ENCODE data around the gene MAP2K7. TPM values are rescaled to one million over a fixed set of nuclear protein-coding genes. Genes with fewer than 3 reads are reported as not detected.

Gene MAP2K7
- total RNA-seq, 1 experiment from 2014 or later: 10.4 TPM

DNA sequence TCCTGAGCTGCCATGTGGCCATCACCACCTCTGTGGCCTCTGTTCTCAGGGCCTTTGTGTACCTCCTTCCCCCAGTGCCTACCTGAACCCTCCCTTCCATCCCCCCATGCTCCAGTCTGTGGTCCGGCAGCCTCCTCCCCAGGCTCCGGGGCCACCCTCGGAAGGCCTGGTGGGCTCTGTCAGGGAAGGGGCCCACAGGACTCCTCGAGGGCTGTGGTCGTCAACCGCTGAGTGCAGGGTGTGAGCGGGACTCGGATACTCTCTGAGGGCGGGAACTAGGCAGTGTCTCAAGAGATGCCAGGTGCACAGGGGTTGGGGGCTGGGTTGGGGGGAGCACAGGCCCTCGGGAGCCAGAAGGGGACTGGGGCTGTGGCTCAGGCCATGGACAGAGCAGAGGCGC lies 3.9 kb downstream of the MAP2K7 start:
- H3K4me3 ChIP-seq (ENCODE audit: low read length): no peak overlapping the region
- H2AFZ ChIP-seq (ENCODE audit: low read length): no peak overlapping the region
- no peak overlapping the region for H3K9ac ChIP-seq (ENCODE audit: low read length)
- no peaks in the 10 kb centered on the region for H3K9me3 ChIP-seq (ENCODE audit: low read length)
- H4K20me1 ChIP-seq (ENCODE audit: insufficient read depth, low read depth, low read length): no peaks in the 10 kb centered on the region; the same call in 1 of the 2 replicates
- H3K4me2 ChIP-seq (ENCODE audit: low read depth, low read length, poor library complexity, severe bottlenecking): no peak overlapping the region
- H3K4me1 ChIP-seq (ENCODE audit: low read length): peaks cover 17% of the 10 kb centered on the region
- H3K27ac ChIP-seq (ENCODE audit: low read length): no peak overlapping the region
- H3K79me2 ChIP-seq (ENCODE audit: low read length): peaks cover 27% of the 10 kb centered on the region
- H3K36me3 ChIP-seq (ENCODE audit: insufficient read depth, low read length): no peaks in the 10 kb centered on the region
- DNase-seq: no peak
- H3K27me3 ChIP-seq (ENCODE audit: low read length): no peaks in the 10 kb centered on the region
- H3K9me2 ChIP-seq (replicated peaks; ENCODE audit: insufficient read depth, low read length): no peaks in the 10 kb centered on the region

DNA sequence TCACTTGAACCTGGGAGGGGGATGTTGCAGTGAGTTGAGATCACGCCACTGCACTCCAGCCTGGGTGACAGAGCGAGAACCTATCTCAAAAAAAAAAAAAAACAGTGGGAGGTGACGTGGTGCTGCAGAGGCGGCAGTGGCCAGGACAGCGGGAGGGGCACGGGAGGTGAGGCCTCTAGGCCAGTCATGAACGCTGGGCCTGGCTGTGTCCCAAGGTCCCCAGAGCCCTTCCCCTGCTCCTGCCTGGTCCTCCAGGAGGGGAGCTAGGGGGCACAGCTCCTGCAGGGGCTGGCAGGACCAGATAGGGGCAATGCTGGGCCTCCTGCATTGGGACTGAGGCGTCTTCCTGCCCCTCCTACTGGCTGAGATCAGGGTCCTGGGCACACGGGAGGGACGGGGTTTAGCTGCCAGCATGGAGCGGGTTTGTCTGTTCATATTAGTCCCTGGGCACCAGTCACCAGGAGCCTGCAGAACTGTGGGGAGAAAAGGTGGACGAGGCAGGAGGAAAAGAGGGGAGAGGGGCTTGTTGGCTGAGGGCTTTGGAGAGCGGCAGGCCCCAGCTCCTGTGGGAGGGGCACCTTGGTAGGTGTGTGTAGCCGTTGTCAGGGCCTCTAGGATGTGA lies 4.5 kb downstream of the MAP2K7 start:
- H3K27ac ChIP-seq (ENCODE audit: low read length): no peak overlapping the region
- H3K9me2 ChIP-seq (replicated peaks; ENCODE audit: insufficient read depth, low read length): no peaks in the 10 kb centered on the region
- no peaks in the 10 kb centered on the region; the same call in 1 of the 2 replicates for H4K20me1 ChIP-seq (ENCODE audit: insufficient read depth, low read depth, low read length)
- no peak for DNase-seq
- H3K36me3 ChIP-seq (ENCODE audit: insufficient read depth, low read length): no peaks in the 10 kb centered on the region
- no peak overlapping the region for H2AFZ ChIP-seq (ENCODE audit: low read length)
- H3K4me1 ChIP-seq (ENCODE audit: low read length): peaks cover 11% of the 10 kb centered on the region
- H3K79me2 ChIP-seq (ENCODE audit: low read length): peaks cover 27% of the 10 kb centered on the region
- H3K4me3 ChIP-seq (ENCODE audit: low read length): no peak overlapping the region
- H3K9ac ChIP-seq (ENCODE audit: low read length): no peak overlapping the region
- no peak overlapping the region for H3K4me2 ChIP-seq (ENCODE audit: low read depth, low read length, poor library complexity, severe bottlenecking)
- no peaks in the 10 kb centered on the region for H3K27me3 ChIP-seq (ENCODE audit: low read length)
- H3K9me3 ChIP-seq (ENCODE audit: low read length): no peaks in the 10 kb centered on the region

DNA sequence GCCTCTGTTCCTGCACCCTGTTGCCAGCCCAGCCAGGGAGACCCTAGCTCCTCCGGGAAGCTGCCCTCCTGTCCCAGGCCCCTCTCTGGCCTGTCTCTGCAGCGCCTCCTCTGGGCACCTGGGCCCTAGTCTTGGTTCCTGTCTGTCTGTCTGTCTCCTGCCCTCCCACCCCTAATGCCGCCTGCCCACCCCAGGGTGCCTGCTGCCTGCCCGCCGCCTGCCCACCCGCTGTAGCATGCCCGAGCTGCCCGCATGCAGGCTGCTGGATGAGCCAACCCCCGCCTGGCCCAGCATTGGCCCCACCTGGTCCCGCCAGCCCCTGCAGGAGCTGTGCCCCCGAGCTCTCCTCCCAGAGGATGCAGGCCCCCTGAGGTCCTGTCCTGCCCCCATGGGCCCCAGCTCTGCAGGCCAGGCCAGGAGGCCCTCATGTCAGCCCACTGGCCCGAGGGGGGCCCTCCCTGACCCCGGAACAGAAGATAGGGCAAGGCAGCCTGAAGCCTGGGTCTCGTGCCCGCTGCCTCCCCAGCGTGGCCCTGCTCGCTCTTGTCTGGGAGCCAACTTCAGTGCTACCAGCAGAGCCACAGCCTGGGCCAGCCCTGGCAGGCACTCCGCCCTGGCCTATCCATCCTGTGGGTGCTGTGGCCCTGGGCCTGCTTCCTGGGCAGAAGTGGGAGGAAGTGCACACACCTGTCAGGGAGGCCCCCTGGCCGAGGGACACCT lies 5.2 kb downstream of the MAP2K7 start:
- no peak overlapping the region for H3K9ac ChIP-seq (ENCODE audit: low read length)
- no peak overlapping the region for H3K4me2 ChIP-seq (ENCODE audit: low read depth, low read length, poor library complexity, severe bottlenecking)
- no peak overlapping the region for H2AFZ ChIP-seq (ENCODE audit: low read length)
- H3K9me2 ChIP-seq (replicated peaks; ENCODE audit: insufficient read depth, low read length): no peaks in the 10 kb centered on the region
- no peaks in the 10 kb centered on the region for H3K9me3 ChIP-seq (ENCODE audit: low read length)
- peaks cover 27% of the 10 kb centered on the region for H3K79me2 ChIP-seq (ENCODE audit: low read length)
- peaks cover 9% of the 10 kb centered on the region for H3K4me1 ChIP-seq (ENCODE audit: low read length)
- H4K20me1 ChIP-seq (ENCODE audit: insufficient read depth, low read depth, low read length): no peaks in the 10 kb centered on the region; the same call in 1 of the 2 replicates
- no peaks in the 10 kb centered on the region for H3K36me3 ChIP-seq (ENCODE audit: insufficient read depth, low read length)
- no peak overlapping the region for H3K27ac ChIP-seq (ENCODE audit: low read length)
- DNase-seq: no peak
- H3K4me3 ChIP-seq (ENCODE audit: low read length): no peak overlapping the region
- no peaks in the 10 kb centered on the region for H3K27me3 ChIP-seq (ENCODE audit: low read length)

GRCh38 chr19:7909471-7910067 lies 5.9 kb downstream of the MAP2K7 start:
- H3K9me3 ChIP-seq (ENCODE audit: low read length): no peaks in the 10 kb centered on the region
- no peaks in the 10 kb centered on the region; the same call in 1 of the 2 replicates for H4K20me1 ChIP-seq (ENCODE audit: insufficient read depth, low read depth, low read length)
- H2AFZ ChIP-seq (ENCODE audit: low read length): no peak overlapping the region
- no peak overlapping the region for H3K27ac ChIP-seq (ENCODE audit: low read length)
- H3K4me2 ChIP-seq (ENCODE audit: low read depth, low read length, poor library complexity, severe bottlenecking): no peak overlapping the region
- no peaks in the 10 kb centered on the region for H3K9me2 ChIP-seq (replicated peaks; ENCODE audit: insufficient read depth, low read length)
- H3K4me3 ChIP-seq (ENCODE audit: low read length): no peak overlapping the region
- no peaks in the 10 kb centered on the region for H3K36me3 ChIP-seq (ENCODE audit: insufficient read depth, low read length)
- no peak overlapping the region for H3K9ac ChIP-seq (ENCODE audit: low read length)
- DNase-seq: no peak
- peaks cover 22% of the 10 kb centered on the region for H3K79me2 ChIP-seq (ENCODE audit: low read length)
- H3K4me1 ChIP-seq (ENCODE audit: low read length): peaks cover 8% of the 10 kb centered on the region
- no peaks in the 10 kb centered on the region for H3K27me3 ChIP-seq (ENCODE audit: low read length)

- DNase-seq: no peak
- H3K4me3 ChIP-seq (ENCODE audit: low read length): no peak overlapping the region
- H3K4me2 ChIP-seq (ENCODE audit: low read depth, low read length, poor library complexity, severe bottlenecking): no peak overlapping the region
- H3K9me2 ChIP-seq (replicated peaks; ENCODE audit: insufficient read depth, low read length): no peaks in the 10 kb centered on the region
- peaks cover under 1% of the 10 kb centered on the region; the same call in 1 of the 2 replicates for H3K4me1 ChIP-seq (ENCODE audit: low read length)
- H3K9ac ChIP-seq (ENCODE audit: low read length): no peak overlapping the region
- H2AFZ ChIP-seq (ENCODE audit: low read length): no peak overlapping the region
- peaks cover 12% of the 10 kb centered on the region for H3K79me2 ChIP-seq (ENCODE audit: low read length)
- no peaks in the 10 kb centered on the region for H3K9me3 ChIP-seq (ENCODE audit: low read length)
- no peaks in the 10 kb centered on the region for H4K20me1 ChIP-seq (ENCODE audit: insufficient read depth, low read depth, low read length)
- H3K27me3 ChIP-seq (ENCODE audit: low read length): no peaks in the 10 kb centered on the region
- H3K27ac ChIP-seq (ENCODE audit: low read length): no peak overlapping the region
- no peaks in the 10 kb centered on the region for H3K36me3 ChIP-seq (ENCODE audit: insufficient read depth, low read length)
These were observed 6.9 kb downstream of the MAP2K7 start for GRCh38 chr19:7910321-7911161.

DNA sequence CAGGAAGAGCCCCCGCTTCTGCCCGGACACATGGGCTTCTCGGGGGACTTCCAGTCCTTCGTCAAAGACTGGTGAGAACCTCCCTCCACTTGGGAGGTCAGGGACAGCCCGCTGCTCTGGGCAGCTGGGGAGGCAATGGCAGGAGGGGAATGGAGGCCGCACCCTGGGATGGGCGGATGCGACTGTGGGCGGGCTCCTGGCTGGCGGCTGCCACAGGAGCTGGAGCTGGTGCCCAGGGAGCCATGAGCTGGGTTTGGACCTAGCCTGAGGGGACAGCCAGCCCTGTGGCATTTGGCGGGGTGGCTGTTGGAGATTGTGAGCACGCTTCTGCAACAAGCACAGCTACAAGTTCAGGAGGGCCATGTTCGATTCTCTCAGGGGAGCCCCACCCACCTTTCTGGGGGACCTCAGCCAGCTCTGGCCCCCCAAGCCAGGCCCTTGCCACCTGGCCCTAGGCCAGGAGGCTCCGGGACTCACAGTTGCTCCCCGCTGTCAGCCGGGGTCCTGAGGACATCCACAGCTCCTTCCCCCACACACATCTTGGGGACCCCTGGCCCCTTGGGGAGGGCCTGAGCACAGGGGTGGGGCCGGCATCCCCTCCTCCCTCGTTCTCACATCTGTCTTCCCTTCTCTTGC lies 7.9 kb downstream of the MAP2K7 start:
- Histone ChIP-seq H4K20me1 (ENCODE audit: insufficient read depth, low read depth, low read length) (no peaks in the 10 kb centered on the region), H3K27me3 (ENCODE audit: low read length) (no peaks in the 10 kb centered on the region), H3K9me3 (ENCODE audit: low read length) (no peaks in the 10 kb centered on the region), H3K36me3 (ENCODE audit: insufficient read depth, low read length) (no peaks in the 10 kb centered on the region), H3K9me2 (replicated peaks; ENCODE audit: insufficient read depth, low read length) (no peaks in the 10 kb centered on the region), H3K27ac (ENCODE audit: low read length) (no peak overlapping the region), H3K4me3 (ENCODE audit: low read length) (no peak overlapping the region), H3K79me2 (ENCODE audit: low read length) (0 out of 2 replicates have a peak, but pooled peaks cover 3% of the 10 kb centered on the region), H3K9ac (ENCODE audit: low read length) (no peak overlapping the region), H2AFZ (ENCODE audit: low read length) (no peak overlapping the region), H3K4me1 (ENCODE audit: low read length) (peaks cover 11% of the 10 kb centered on the region), H3K4me2 (ENCODE audit: low read depth, low read length, poor library complexity, severe bottlenecking) (no peak overlapping the region)
- DNase-seq: no peak

DNA sequence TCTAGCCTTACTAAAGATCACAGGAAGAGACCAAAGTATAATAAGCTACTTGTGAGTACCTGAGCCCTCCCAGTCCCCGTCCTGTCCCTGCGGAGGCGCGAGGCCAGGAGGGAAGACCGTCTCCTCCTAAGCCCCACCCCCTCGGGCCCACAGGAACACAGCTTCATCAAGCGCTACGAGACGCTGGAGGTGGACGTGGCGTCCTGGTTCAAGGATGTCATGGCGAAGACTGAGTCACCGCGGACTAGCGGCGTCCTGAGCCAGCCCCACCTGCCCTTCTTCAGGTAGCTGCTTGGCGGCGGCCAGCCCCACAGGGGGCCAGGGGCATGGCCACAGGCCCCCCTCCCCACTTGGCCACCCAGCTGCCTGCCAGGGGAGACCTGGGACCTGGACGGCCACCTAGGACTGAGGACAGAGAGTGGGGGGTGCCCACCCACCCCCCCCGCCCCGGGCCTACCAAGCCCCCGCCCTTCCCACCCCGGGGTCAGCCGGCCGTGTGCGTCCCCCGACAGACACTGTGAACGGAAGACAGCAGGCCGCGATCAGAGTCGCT lies 8.5 kb downstream of the MAP2K7 start:
- no peaks in the 10 kb centered on the region for H3K36me3 ChIP-seq (ENCODE audit: insufficient read depth, low read length)
- no peaks in the 10 kb centered on the region for H3K9me3 ChIP-seq (ENCODE audit: low read length)
- no peak overlapping the region for H2AFZ ChIP-seq (ENCODE audit: low read length)
- DNase-seq: no peak
- H3K4me3 ChIP-seq (ENCODE audit: low read length): no peak overlapping the region
- H3K79me2 ChIP-seq (ENCODE audit: low read length): 0 out of 2 replicates have a peak, but pooled peaks cover under 1% of the 10 kb centered on the region
- no peaks in the 10 kb centered on the region for H3K27me3 ChIP-seq (ENCODE audit: low read length)
- no peak overlapping the region for H3K9ac ChIP-seq (ENCODE audit: low read length)
- peaks cover 17% of the 10 kb centered on the region for H3K4me1 ChIP-seq (ENCODE audit: low read length)
- no peak overlapping the region for H3K4me2 ChIP-seq (ENCODE audit: low read depth, low read length, poor library complexity, severe bottlenecking)
- H3K9me2 ChIP-seq (replicated peaks; ENCODE audit: insufficient read depth, low read length): no peaks in the 10 kb centered on the region
- H3K27ac ChIP-seq (ENCODE audit: low read length): no peak overlapping the region
- no peaks in the 10 kb centered on the region for H4K20me1 ChIP-seq (ENCODE audit: insufficient read depth, low read depth, low read length)

Data from Karpas-422 (cell line).